Spleen (tissue), 11 donors: Measurements from ENCODE around the gene PAPPA2. TPM values are rescaled to one million over a fixed set of nuclear protein-coding genes. Genes with fewer than 3 reads are reported as not detected.

ENCODE experiments used
- DNase-seq: peaks from one replicate; pipeline ENCODE4 v3.0.0-alpha.2; 2020
- H3K27ac ChIP-seq, 8 donors: fragments of 200-600 bp; sonication (generic) in 7 of 8; 1 replicate in 4 of 8; 2 replicates in 4 of 8; pipeline versions ENCODE4 v1.5.0 to v1.8.0; 2016 to 2021; ENCODE audit warnings: inconsistent platforms in 4 of 8, mild to moderate bottlenecking in 4 of 8, moderate library complexity in 1 of 8
- H3K27me3 ChIP-seq, 7 donors: fragments of 200-600 bp; sonication (generic) in 6 of 7; replicated peaks in 1 of 7; 1 replicate in 4 of 7; 2 replicates in 3 of 7; pipeline versions ENCODE4 v1.5.0 to v1.8.0; 2016 to 2021; ENCODE audit warnings: inconsistent platforms in 3 of 7, mild to moderate bottlenecking in 1 of 7
- H3K36me3 ChIP-seq, 6 donors: fragments of 200-600 bp; sonication (generic) in 5 of 6; 1 replicate in 4 of 6; 2 replicates in 2 of 6; pipeline versions ENCODE4 v1.5.0 to v1.8.0; 2016 to 2021; ENCODE audit warnings: inconsistent platforms in 2 of 6
- H3K4me1 ChIP-seq, 6 donors: fragments of 200-600 bp; sonication (generic) in 5 of 6; 1 replicate in 3 of 6; 2 replicates in 3 of 6; pipeline versions ENCODE4 v1.5.0 to v1.8.0; 2016 to 2021; ENCODE audit warnings: inconsistent platforms in 3 of 6
- H3K4me3 ChIP-seq, 8 donors: fragments of 200-600 bp; sonication (generic) in 7 of 8; 1 replicate in 4 of 8; 2 replicates in 4 of 8; pipeline versions ENCODE4 v1.5.0 to v1.8.0; 2016 to 2021; ENCODE audit warnings: inconsistent platforms in 4 of 8, mild to moderate bottlenecking in 4 of 8, moderate library complexity in 2 of 8
- H3K9me3 ChIP-seq, 8 donors: fragments of 200-600 bp; sonication (generic) in 7 of 8; 1 replicate in 4 of 8; 2 replicates in 4 of 8; pipeline versions ENCODE4 v1.5.0 to v1.8.0; 2016 to 2021; ENCODE audit warnings: inconsistent platforms in 4 of 8
- CTCF ChIP-seq, 11 experiments: fragments of 200-600 bp in 7 of 11; fragments of 450-650 bp in 4 of 11; sonication (generic) in 4 of 11; IDR thresholded peaks in 8 of 11; conservative IDR thresholded peaks in 3 of 11; 1 replicate in 7 of 11; 2 replicates in 4 of 11; pipeline versions ENCODE4 v1.4.0 to v1.8.0; 2016 to 2021; ENCODE audit warnings: antibody characterized with exemption in 11 of 11, inconsistent platforms in 4 of 11, mild to moderate bottlenecking in 1 of 11
- POLR2A ChIP-seq, 3 donors: fragments of 450-650 bp; IDR thresholded peaks; one replicate each; pipeline ENCODE4 v1.5.1; 2017; ENCODE audit warnings: antibody characterized with exemption in 3 of 3, mild to moderate bottlenecking in 1 of 3
- POLR2AphosphoS5 ChIP-seq, 3 donors: sonication (generic); formaldehyde crosslinking; IDR thresholded peaks; one replicate each; pipeline ENCODE4 v1.5.1; 2017; ENCODE audit warnings: antibody characterized with exemption in 3 of 3
- WGBS, 5 donors: extraction: QIAGEN DNeasy Blood & Tissue Kit in 3 of 5; methylation state at CpG; one replicate each; pipeline versions ENCODE4 v1.1.5 to v1.1.7; 2013 to 2018; 5-methylcytosine and 5-hydroxymethylcytosine counted together
- intact Hi-C: fragments of 100-400 bp; cut with DNase I; formaldehyde crosslinking; loops from one replicate; pipeline ENCODE4 v1.15.0; 2023; ENCODE audit warnings: low total_unique reads
- polyA plus RNA-seq, 3 donors: library from polyadenylated mRNA; stranded (reverse); fragments of 200-250 nt; gene quantifications; one replicate each; pipeline ENCODE4 v1.2.1, GENCODE V29; 2013
- total RNA-seq, 7 donors: library from RNA; depleted of rRNA in 3 of 7; stranded (reverse); fragments of >200 nt in 3 of 7; fragmentation: NEBNext Ultra II Directional in 4 of 7; extraction: Animal tissue kit (Norgen Biotek cat#: 25700) in 4 of 7; gene quantifications; one replicate each; pipeline versions ENCODE4 v1.1.0 to v1.2.1, GENCODE V29; 2016 to 2021
- donor health status: healthy with polysubstance abuse.
- donor health status: DM: no; HTN: no; CAD: no; lungs with moderate emphysema.
- donor health status: DM: no; HTN: no; CAD: no.
- donor health status: Bipolar disorder and iron deficiency.
- donor health status: healthy.
- donor health status: DM: no; HTN: no; CAD: no.
- donor health status: DM: yes; HTN: yes; CAD: no.

Gene PAPPA2
- total and polyA plus RNA-seq, 10 donors, result 0.02 to 0.76 (median 0.06) TPM; not detected in 3

GRCh38 chr1:176499671-176500070 lies 36.7 kb downstream of the PAPPA2 start:
- Histone ChIP-seq H3K27ac (no peak overlapping the region), H3K4me3 (no peak overlapping the region), H3K4me1 (no peaks in the 10 kb centered on the region), H3K9me3 (no peaks in the 10 kb centered on the region), H3K27me3 (no peaks in the 10 kb centered on the region), H3K36me3 (no peaks in the 10 kb centered on the region)
- intact Hi-C loops, result no loop called here
- 48 to 69% (median 66%) methylated on average over 1 of the region's 1 CpG for WGBS, 5 donors
- DNase-seq, result no peak
- TF ChIP-seq POLR2A (IDR thresholded peaks at IDR 0.05) (no peak), CTCF (IDR thresholded peaks at IDR 0.05 in 8 of 11, conservative IDR thresholded peaks at IDR 0.05 in 3 of 11) (no peak), POLR2AphosphoS5 (IDR thresholded peaks at IDR 0.05) (no peak)

- no peaks in the 10 kb centered on the region for H3K4me1 ChIP-seq
- no peaks in the 10 kb centered on the region for H3K9me3 ChIP-seq
- TF ChIP-seq POLR2A (IDR thresholded peaks at IDR 0.05), result no peak
- no peak overlapping the region for H3K4me3 ChIP-seq
- WGBS, 5 donors, result 29 to 67% (median 45%) methylated on average over 2 of the region's 2 CpGs
- no peak for DNase-seq
- no peaks in the 10 kb centered on the region for H3K27me3 ChIP-seq
- no peak overlapping the region for H3K27ac ChIP-seq
- intact Hi-C loops, result no loop called here
- H3K36me3 ChIP-seq, result no peaks in the 10 kb centered on the region
Observed at GRCh38 chr1:176501599-176501998, 38.6 kb downstream of the PAPPA2 start.

- intact Hi-C loops, result no loop called here
- no peak for DNase-seq
- H3K4me3 ChIP-seq, result no peak overlapping the region
- WGBS, 5 donors, result 60 to 72% (median 63%) methylated on average over 5 of the region's 5 CpGs
- H3K27ac ChIP-seq, result no peak overlapping the region
- no peaks in the 10 kb centered on the region for H3K36me3 ChIP-seq
- H3K27me3 ChIP-seq, result no peaks in the 10 kb centered on the region
- no peaks in the 10 kb centered on the region for H3K4me1 ChIP-seq
- H3K9me3 ChIP-seq, result no peaks in the 10 kb centered on the region
- TF ChIP-seq POLR2AphosphoS5 (IDR thresholded peaks at IDR 0.05), result no peak
- TF ChIP-seq POLR2A (IDR thresholded peaks at IDR 0.05), result no peak
- no peak for TF ChIP-seq CTCF (IDR thresholded peaks at IDR 0.05 in 8 of 11, conservative IDR thresholded peaks at IDR 0.05 in 3 of 11)
Observed at GRCh38 chr1:176504848-176505553, 42.0 kb downstream of the PAPPA2 start.

GRCh38 chr1:176512966-176513365 lies 50.0 kb downstream of the PAPPA2 start:
- Histone ChIP-seq H3K4me3 (no peak overlapping the region), H3K27ac (no peak overlapping the region), H3K4me1 (no peaks in the 10 kb centered on the region), H3K9me3 (no peaks in the 10 kb centered on the region), H3K27me3 (no peaks in the 10 kb centered on the region), H3K36me3 (no peaks in the 10 kb centered on the region)
- TF ChIP-seq POLR2AphosphoS5 (IDR thresholded peaks at IDR 0.05), result no peak
- TF ChIP-seq POLR2A (IDR thresholded peaks at IDR 0.05), result no peak
- TF ChIP-seq CTCF (IDR thresholded peaks at IDR 0.05 in 8 of 11, conservative IDR thresholded peaks at IDR 0.05 in 3 of 11), result no peak
- intact Hi-C loops, result no loop called here
- no peak for DNase-seq
